LoVo (cell line): ENCODE measurements around the gene TMEM169.

Source experiments
- DNase-seq: peaks from one replicate; pipeline ENCODE4 v3.0.0-alpha.2; 2016; ENCODE audit warnings: low spot score

Gene TMEM169

DNA sequence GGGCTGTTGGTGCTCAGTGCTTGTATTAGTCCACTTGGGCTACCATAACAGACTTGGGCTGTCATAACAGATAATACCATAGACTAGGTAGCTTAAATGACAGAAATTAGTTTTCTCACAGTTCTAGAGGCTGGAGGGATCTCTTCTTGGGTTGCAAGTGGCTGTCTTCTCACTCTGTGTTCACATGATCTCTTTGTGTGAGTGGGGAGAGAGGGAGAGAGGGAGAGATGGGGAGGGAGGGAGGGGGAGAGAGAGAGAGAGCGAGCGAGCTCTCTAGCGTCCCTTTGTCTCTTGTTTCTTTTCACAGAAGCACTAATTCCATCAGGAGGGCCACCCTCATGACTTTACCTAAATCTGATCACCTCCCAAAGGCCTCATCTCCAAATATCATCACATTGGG lies 23.0 kb downstream of the TMEM169 start:
- DNase-seq = no peak

DNA sequence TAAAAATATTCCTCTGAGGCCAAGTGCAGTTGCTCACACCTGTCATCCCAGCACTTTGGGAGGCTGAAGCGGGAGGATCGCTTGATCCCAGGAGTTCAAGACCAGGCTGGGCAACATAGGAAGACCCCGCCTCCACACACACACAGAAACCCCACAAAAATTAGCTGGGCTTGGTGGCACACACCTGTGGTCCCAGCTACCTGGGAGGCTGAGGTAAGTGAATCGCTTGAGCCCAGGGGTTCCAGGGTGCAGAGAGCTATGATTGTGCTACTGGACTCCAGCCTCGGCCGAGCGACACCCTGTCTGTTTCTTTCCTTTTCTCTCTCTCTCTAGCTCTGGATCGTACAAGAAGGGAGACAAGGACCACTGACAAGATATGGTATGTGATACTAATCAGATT lies 25.6 kb downstream of the TMEM169 start:
- no peak for DNase-seq

DNA sequence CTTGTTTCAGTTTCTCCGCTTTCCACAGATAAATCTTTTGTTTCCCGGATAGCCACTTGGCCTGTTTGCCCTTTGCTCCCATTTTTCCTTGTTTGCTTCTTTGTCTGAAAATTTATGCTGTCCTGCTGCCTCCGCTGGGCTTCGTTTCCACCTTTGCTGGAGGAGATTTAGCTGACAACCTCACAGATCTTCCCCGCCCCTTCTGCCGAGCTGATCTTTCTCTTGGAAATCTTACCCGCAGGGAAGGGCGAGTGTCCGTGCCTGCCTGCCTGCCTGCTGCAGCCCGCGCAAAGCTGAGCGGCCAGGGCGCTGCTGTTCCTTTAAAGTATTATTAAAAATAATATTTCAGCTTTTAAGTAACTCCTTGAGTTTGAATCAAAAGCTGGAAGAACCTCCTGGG lies 26.0 kb downstream of the TMEM169 start:
- no peak for DNase-seq

DNA sequence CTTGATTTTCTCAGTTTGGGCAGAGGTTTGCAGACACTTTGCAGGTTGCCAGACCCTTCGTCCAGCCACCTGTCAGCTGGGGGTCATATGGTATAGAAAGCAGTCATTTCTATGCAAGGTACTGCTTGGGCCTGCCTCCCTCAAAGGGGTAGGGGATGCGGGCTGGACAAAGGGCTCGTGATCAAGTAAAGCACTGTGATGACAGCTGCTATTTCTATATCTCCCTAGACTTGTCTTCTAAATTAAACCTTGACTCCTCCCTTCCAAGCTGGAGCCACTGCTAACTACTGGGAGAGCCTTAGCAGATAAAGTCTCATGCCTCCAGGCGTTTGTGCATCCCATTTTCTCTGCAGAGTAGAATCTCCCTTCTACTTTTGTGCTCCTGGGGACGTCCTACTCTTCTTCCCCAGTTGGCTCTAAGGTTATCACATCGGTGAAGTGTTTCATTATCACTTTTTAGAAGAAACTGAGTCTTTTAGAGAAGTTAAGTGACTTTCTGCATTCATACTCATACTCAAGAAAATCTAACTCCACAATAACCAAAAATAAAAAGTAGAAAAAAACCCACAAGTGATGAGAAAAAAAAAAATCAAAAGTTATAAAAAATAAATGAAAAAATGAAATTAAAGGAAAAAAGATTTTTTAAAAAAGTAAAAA lies 26.7 kb downstream of the TMEM169 start:
- no peak for DNase-seq

DNA sequence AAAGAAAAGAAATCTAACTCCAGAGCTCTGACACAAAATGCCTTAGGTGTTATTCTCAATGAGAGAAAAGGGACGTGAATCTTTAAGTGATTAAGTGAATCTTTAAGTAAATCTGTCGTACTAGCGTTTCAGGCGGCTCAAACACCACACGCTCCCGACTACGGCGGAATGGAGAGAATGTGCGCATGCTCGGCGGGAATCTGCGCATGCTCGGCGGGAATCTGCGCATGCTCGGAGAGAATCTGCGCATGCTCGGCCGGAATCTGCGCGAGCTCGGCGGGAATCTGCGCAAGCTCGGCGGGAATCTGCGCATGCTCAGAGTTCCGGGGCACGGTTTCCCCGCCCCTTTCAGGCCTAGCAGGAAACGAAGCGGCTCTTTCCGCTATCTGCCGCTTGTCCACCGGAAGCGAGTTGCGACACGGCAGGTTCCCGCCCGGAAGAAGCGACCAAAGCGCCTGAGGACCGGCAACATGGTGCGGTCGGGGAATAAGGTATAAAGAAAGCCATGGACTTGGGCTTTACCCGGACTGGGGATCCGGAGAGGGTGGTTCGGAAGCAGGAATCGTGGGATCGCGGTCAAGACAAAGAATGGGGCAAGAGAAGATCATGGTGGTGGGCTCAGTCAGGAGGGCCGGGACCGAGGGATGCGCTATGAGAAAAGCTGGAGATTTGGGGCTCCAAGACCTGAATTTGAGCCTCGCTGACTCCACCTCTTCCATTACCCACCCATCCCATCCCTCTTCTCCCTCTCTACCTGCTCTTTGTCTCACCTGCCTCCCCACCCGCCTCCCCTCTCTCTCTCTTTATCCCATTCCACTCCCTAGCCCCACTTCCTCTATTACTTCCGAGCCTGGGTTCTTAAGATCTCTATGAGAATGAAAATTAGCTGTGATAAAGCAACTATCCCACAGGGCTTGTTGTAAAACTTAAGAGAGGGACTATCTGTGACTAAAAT lies 27.5 kb downstream of the TMEM169 start, which contains the start of gene XRCC5:
Gene XRCC5 (plus strand): TSS at position 382 of the 955 bp plus-strand sequence. CDS start 89 bp downstream, at position 471.
- DNase-seq = peak; percentile 97

DNA sequence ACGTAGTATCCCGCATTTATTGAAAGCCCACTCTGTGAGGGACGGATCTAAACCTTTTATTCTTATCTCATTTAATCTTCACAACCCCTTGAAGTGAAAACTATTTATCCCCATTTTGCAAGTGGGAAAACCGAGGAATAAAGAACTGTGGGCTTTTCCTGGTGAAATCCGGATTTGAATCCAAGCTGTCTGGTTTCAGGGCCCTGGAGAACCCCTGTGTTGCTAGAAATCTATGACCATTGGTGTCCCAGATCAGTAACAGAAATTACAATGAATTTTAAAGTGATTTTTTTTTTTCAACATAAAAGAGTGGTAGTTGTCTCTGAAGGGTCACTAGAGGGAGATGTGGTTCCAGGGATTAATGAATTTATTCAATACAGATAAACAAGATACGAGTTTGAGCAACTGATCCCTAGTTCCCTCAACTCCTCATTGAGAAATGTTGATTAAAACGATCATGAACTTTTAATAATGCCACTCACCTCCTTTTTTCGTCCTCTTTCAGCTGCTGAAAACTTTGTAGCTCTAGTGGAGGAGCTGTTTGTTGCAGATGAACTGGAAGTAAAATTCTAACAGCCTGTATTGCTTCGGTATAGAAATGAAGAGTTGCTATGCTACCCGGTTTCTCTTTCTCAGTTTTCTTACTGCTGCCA lies 28.4 kb downstream of the TMEM169 start:
- DNase-seq = peak; percentile 39

DNA sequence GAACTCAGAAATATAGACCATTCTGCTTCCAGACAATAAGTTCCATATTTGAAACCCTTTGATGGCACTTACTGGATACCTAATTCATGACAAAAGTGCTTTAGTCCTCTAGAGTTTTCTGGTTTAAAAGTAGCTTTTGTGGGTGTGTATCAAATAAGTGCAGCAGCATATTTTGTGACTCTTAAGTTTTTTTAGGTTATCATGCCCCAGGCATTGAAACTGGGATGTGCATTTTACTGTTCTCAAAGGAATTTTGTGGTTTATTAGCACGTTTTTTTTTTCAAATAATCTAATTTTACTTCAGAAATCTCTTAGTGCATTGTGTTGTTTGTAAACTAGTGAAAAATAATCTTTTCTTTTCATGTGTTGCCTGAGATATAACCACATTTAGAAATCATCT lies 28.9 kb downstream of the TMEM169 start:
- DNase-seq = no peak

DNA sequence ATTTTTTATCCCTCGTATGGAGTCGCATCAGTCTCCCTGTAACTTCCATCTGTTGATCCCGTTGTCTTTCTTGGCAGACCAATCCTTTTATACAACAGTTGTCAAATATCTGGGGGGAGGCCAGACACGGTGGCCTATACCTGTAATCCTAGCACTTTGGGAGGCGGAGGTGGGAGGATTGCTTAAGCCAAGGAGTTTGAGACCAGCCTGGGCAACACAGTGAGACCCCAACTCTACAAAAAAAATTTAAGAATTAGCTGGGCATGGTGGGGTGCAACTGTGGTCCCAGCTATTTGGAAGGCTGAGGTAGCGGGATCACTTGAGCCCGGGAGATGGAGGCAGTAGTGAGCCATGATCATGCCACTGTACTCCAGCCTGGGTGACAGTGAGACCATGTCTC lies 29.4 kb downstream of the TMEM169 start:
- no peak for DNase-seq

DNA sequence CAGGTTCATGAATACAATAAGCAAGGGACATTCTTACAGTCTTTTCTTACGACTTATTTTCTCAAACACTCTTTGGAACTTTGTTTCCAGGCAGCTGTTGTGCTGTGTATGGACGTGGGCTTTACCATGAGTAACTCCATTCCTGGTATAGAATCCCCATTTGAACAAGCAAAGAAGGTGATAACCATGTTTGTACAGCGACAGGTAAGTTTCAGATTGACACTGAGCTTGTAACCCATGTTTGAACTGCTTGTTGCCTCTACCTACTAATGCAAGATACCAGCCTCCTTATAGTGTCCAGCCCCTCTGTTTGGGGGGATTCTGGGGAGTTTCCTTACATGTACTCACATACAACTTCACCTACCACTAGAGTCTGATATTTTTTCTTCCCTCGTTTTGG lies 31.2 kb downstream of the TMEM169 start:
- DNase-seq = no peak

DNA sequence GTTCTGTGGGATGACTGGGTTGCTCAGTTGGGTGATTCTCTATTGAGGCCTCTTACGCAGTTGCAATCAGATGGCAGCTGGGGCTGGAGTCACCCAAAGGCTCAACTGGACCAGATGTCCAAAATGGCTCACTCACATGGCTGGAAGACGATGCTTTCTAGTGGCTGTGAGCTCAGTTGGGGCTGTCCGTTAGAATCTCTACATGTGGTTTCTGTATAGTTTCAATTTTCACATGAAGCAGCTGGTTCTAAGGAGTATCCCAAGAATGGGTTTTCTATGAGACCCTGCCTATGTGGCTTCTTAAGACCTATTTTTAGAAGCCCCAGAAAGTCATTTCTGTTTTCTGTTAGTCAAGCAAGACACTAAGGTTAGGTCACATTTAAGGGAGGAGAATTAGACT lies 31.9 kb downstream of the TMEM169 start:
- no peak for DNase-seq

DNA sequence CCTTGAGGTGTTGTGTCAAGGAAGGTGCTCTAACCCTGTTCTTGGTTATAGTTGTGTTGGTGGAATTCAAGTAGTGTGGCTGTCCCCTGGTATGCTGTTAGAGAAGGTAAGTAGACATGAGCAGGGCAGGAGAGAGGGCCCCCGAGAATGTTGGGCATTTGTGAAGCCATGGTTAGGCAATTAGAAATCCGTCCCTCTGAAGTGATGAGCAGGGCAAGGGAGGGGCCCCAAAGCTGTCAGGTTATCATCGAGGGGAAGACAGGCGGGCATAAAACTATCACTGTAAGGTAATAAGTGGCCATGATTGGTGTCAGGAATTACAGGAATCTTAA lies 32.6 kb downstream of the TMEM169 start:
- DNase-seq = no peak

DNA sequence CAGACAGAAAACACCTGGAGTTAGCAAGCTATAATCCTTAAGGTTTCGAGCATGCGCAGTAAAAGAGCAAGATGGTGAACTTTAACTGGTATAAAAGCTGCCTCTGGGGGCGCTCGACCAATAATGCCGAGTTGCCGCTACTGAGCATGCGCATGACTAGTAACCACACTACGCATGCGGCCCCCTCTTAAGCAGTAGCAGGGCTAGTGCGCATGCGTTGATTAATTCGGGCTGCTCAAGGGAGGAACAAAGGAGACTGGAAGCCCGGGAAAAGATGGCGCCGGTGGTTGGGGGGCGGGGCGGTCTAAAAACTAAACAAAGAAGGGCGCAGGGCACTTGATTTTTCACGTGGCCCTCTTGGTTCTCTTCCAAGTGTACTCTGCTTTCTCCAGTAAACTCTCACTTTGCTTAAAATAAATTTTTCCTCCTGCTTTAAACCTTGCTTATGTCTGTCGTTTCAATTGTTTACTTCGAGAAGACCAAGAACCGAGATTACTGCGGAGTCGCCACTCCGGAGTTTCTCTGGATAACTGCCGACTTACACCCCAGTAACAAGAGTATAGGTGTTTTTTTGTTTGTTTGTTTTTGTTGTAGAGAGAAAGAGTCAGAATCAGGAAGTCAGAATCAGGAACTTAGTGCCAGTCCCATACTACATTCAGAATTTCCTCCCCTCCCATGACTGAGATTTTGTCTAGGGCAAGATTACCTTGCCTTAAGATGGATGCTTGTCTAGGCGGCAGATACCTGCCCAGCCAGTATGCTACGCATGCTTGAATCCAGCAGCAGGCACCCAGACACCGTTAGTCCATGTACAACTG lies 33.2 kb downstream of the TMEM169 start:
- peak; percentile 98 for DNase-seq

DNA sequence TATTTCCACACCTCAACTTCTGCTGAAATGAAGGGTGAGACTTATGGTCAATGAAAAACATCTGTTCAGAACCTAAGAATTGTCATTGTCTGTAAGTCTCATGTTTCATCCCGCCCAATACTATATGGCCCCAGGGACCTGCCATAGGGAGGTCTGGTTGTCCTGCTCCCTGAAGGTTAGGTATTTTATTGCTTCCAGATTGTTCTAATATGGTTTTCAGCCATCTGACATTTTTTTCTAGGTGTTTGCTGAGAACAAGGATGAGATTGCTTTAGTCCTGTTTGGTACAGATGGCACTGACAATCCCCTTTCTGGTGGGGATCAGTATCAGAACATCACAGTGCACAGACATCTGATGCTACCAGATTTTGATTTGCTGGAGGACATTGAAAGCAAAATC lies 34.7 kb downstream of the TMEM169 start:
- no peak for DNase-seq

DNA sequence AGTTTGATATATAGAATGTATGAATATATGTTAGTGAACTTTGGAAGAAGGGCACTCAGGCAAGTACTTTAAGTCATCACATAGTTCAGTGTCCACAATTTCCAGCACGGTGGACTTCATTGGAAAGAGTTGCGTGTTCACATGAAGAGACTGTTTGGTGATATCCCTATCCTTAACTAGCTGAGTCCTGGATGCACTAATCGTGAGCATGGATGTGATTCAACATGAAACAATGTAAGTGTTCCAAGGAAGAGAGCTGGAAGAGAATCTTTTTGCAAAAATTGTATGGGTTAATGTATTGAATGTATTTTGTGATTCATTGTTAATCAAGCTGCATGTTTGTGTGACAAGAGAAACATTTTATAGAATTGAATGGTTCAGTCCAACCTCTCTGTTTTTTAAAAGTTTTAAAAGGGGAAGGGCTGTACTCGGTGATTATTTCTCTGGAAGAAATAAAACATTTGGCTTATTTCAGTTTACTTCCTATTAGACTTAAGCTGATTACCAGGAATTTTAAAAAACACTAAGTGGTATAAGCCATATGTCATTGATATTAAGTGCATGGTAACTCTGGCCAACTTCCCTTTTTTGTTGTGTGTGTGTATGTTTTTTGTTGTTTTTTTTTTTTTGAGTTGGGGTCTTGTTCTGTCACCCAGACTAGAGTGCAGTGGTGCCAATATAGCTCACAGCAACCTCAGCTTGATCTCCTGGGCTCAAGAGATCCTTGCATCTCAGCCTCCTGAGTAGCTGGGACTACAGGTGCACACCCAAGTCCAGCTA lies 36.0 kb downstream of the TMEM169 start:
- DNase-seq = no peak

DNA sequence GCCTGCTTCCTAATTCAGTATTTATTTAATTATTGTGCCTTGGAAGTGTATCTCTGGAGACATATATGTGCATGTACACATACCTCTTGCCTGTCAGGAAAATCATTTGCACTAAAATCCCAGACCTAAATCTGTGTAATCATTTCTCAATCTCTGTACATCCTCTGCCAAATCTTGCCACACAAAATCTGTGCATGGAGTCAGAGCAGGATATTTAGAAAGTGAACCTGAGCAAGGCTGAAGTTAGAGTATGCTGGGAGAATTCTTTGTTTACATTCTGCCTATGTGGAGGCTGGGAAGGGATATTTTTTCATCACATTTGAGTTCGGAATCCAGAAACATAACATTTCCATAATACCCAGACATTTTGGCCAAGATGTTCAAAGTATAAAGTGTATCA lies 36.8 kb downstream of the TMEM169 start:
- DNase-seq = no peak

DNA sequence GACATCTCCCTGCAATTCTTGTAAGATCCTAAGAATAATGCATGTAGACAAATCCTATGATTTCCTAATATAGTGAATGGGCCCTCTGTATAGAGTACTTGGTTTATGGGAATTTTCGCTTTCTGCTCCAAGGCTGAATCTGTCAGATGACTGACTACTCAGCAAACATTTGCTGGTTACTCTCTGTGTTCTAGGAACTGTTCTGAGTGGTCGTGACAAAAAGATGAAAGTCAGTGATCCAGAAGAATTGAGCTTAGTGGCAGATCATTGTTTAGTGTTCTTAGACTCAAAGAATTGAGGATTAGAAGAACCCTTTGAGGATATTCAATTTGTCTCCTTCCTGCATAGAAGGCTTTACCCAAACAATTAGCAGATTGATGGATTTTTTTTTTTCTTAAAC lies 37.4 kb downstream of the TMEM169 start:
- no peak for DNase-seq

DNA sequence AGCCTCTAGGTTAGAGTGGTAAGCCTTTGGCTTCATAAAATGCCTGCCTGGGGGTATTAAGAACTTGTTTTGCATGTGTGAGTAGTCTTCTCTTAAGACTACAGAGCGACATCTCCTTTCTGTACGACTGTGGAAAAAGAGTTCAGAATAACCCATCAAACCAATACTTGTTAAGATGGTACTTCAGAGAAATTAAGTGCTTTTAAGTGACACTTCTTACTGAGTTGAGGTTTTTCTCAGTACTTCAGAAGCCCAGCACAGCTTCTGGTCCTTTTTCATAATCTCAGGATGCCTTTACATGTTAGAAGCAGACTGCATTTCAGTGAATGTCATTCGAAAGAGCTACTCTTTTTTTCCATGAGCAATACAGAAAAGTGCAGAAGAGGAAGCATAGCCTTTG lies 38.3 kb downstream of the TMEM169 start:
- no peak for DNase-seq

DNA sequence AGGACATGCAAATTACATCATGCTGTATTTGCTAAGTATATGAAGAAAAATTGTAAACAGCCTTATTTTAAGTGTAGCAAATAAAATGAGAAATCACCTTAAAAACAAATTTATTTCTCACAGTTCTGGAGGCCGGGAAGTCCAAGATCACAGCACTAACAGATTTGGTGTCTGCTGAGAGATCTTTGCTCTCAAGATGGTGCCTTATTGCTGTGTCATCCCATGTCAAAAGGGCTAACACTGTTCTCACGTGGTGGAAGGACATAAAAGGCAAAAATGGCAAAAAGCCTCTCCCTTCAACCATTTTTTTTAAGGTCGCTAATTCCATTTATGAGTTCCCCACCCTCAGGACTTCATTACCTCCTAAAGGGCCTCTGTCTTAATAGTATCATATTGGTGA lies 39.5 kb downstream of the TMEM169 start:
- DNase-seq = no peak

DNA sequence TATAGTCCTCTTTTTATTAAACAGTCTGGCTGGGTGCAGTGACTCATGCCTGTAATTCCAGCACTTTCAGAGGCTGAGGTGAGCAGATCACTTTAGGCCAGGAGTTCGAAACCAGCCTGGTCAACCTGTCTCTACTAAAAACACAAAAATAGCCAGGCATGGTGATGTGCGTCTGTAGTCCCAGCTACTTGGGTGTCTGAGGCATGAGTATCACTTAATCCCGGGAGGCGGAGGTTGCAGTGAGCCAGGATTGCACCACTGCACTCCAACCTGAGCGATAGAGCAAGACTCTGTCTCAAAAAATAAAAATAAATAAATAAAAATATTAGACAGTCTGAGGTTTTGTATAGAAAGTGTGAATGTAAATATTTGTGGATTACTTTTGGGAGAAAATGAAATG lies 45.2 kb downstream of the TMEM169 start:
- DNase-seq = no peak

DNA sequence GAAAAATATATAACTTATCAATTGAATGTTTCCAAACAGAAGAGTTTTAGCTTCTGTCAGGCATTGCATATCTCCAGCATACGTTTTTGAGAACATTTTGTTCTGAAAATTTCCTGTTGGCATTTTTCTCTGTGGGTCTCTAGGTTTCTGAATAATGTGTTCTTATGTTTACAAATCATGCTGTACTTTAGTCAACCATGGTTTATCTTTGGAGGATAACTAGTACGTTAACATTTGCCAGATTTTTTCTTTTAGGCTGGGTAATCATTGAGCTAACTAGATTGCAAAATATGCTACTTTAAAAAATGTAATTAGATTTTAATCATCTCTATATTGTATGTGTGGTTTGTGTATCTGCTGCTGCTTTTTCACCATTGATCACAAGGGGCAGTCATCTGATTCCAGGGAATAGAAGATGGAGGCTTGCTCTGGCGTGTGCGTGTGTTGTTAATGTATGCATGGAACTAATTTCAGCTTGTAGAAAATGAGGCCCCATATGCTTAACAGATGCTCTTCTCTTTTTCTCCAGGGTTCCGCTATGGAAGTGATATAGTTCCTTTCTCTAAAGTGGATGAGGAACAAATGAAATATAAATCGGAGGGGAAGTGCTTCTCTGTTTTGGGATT lies 48.7 kb downstream of the TMEM169 start:
- no peak for DNase-seq
